NCI-H1930 (cell line): ENCODE results near the gene C16orf90.
"Not testable (repeated sequence)": the region's sequence is repeated elsewhere in the genome, so short reads cannot be mapped to it uniquely, and the experiment has no call there.

Experiments used
- DNase-seq, 2 experiments: peaks; one replicate each; lab custom pipeline; 2025; lab: John Stamatoyannopoulos, UW

The C16orf90 gene

DNA sequence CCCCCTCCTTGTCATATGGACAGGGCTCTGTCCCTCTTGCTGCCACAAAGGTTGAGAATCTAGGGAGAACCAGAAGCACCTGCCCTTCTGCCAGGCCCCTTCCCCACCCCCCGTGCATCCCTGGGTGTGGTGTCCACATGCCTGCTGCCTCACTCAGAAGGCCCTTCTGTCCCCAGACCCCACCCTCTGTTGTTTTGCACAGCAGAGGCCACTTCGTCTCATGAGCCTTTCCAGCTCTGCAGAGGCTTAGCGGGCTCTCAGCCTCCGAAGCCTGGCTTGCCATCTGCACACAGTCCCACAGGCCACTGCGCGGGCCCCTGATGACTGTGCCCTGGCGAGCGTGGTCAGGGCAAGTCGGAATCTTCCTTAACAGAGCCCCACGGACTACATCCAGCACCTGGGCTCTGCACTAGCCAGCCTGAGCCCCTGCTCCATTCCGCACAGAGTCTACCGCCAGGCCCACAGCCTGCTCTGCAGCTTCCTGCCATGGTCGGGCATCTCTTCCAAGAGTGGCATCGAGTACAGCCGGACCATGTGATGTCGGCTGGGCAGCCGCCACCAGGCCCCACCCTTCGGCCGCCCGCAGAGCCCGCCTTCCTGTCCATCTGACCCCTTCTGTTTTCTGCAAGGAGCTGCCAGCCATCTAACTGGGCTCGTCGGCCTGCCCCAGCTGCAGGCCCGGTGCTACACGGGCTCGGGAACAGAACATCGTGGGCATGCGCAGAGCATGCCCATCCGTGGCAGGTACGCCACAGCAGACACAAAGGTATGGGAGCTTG is 10.8 kb downstream of the C16orf90 start:
- no peak for DNase-seq

DNA sequence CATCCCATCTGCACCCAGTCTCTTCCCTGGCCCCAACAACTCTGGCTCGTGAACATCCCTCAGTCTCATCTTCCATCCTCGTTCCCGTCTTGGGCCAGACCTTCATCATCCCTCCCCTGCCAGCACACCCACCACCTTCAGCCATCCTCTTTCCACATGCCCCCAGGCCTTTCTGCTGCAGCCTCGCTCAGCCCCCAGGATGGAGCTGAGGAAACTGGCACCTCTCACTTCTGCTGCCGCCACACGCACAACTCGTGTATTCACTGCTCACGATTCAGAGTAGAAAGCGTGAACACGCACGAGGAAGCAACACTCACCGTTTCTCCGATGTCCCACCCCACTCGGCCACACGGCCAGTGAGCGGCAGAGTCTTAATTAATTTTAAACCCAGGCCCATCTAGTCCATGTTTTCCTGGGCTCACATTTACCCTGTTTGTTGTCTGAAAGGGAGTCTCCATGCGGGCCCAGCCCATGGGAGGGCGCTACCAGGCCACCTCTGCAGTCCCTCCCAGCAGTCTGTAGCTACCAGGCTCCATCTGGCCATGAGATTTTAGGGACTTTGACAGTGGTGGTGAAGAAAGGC is 12.5 kb downstream of the C16orf90 start:
- DNase-seq, result no peak

DNA sequence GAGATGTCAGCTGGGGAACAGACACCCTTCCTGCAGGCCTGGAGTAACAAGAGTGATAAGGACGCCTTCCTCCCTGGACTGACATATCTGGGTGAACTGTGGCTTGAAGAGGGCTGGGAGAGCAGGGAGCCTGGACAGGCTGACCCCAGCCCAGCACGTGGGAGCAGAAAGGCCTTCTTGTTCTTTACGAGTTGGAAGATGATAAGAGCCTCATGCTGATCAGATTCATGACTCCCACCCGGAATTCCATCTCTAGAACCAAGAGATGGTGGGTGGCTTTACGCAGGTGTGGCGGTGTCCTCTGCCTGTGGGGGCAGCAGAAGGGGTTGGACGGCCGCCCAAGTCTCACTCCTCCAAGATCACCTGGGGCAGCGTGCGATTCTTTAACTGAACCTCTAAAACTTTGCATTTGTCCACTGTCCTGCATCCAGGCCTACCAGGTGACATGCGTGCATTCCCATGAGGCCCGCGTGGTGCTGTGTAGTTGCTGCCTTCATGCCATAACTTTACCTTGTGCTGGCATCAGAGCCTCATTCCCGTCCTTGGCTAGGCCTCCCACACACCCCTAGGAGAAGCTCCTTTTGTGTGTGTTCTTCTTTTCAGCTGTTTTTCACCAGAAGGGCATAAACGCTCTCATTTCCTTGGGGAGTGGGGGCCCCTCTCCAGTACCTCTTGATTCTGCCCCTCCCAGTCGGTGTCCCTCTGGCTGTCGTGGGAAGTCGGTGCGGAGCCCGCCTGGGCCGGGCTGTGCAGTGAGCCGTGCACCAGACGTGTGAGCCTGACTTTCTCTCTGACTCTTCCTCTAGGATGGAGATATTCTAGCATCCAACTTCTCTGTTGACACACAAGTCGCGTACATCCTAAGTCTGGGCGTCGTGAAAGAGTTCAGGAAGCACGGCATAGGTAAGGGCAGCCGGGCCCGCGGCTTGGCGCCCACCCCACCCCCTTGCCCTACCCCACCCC is 13.3 kb downstream of the C16orf90 start:
- no peak for DNase-seq

DNA sequence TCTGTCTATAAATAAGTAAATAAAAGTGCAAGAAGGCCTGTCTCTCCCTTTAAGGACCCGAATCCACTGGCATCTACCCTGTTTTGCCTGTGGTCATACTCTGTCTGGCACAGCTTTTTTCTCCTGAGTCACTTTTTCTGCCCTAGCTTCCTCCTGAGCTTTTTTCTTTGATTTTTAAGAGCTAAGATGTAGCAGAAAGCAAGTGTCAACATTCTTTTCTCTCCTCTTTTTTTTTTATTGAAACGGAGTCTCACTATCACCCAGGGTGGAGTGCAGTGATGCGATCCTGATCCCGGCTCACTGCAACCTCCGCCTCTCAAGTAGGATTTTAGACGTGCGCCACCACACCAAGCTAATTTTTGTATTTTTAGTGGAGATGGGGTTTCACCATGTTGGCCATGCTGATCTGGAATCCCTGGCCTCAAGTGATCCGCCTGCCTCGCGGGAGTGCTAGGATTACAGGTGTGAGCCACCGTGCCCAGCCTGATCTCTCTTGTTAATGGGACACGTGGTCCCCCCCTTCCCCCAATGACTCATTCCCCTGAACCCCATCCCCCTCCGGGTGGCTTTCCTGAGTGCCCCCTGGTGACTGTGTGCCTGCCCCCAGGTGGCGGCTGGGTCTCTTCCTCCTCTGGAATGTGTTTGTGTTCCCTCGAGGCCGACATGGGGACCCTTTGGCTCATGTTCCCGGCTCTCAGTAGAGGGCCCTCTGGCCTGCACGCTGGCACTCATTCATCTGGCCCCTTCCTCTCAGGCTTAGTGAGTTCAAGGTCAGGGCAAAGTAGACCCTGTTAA is 14.2 kb downstream of the C16orf90 start:
- no peak for DNase-seq

DNA sequence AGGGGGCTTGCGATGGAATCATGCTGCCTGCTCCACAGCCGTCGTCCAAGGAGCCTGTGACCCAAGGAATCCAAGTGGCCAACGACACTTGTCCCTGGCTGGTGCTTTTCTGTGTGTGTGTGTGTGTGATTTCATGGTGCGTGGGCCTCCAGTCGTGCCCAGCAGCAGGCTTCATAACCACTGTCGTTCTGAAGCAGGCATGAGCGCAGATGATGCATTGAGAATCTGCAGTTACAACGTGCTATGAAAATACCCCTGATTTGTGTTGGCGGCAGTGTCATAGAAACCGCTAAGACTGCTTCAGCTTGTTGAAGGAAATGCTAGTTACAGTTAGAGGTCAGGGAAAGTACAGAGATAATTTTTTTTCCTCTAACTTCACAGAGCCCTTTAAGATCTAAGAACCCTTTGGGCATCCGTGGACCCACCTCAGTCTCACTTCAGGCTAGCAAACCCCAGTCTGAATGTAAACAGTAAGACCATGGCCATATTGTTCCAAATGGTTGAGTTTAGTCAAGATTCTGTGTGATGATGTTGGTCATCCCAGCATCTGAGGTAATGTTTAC is 15.6 kb downstream of the C16orf90 start:
- DNase-seq, result no peak

DNA sequence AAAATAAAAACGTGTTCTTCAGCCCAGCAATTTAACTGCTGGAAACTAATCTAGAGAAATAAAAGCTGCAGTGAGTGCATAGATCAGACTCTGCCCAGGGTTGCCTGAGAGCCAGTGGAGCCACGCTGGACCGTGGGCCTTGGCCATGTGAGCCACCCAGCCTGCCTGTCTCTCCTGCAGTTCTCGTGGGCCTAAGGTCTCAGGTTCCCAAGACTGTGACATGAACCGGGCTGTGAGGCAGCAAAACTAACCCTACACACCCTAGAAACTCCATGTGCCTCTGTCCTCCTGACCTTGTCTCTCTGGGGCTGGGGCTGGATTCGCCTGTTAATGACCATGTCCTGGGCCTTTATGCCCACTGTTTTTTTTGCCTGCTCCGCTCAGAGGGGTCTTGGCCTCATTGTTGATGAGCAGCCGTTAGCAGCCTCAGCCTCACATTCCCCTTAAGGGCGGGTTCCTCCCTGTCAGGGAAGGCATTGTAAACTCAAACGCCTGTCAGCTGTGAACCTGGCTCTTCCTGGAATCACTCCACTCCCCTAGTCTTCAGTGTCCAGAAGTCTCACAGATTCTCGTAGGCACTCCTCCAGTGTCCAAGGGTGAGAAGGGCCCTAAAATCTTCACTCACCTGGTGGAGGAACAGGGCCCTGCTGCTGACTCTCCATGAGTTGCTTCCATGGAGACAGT is 16.9 kb downstream of the C16orf90 start:
- no peak for DNase-seq

DNA sequence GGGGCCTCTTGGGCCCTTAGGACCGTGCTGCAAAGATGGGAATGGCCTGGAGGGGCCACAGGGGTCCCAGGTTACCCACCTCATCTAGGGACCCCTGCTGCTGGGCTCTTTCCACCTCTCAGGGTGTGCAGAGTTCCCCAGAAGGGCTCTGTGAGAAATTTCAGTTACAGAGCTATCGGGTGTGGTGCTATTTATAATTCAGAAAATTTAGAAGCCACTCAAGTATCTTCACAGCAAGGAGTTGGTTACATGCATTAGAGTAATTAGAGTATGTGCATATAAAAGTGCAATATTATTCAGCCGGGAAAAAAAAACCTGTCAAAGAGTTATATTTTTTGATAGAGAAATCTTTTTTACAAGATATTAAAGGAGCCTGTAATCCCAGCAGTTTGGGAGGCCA is 18.9 kb downstream of the C16orf90 start:
- no peak for DNase-seq

DNA sequence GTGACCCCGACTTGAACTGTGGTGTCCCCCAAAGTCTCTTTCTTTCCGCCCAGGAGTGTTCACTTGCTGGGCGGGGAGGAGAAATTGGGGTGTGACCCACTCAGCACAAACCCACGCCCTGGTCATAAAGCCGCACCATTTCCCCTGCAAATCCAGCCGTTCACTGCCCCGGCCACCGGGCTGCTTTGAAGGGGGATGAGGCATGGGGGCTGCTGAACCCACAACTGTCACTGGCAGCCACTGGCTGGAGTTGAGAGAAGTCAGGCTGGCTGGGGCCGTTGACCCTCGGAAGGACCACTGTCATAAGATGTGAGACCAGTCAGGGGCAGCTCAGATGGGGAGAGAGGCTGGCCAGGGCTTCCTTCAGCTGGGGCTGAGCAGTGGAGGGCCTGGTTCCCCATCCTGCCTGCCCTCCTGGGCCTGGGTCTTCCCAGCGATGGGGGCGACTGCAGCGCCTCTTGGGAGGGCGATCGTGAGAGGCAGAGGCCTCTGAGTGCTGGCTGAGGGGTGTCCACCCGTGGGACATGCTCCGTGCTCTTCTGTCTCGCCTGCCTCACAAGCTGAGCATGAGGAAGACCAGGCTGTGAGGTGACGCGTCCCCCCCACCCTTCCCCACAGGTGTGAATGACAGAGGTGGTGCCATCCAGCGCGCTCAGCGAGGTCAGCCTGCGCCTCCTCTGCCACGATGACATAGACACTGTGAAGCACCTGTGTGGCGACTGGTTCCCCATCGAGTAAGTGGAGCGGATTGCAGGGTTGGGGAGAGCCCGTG is 19.5 kb downstream of the C16orf90 start:
- no peak for DNase-seq

DNA sequence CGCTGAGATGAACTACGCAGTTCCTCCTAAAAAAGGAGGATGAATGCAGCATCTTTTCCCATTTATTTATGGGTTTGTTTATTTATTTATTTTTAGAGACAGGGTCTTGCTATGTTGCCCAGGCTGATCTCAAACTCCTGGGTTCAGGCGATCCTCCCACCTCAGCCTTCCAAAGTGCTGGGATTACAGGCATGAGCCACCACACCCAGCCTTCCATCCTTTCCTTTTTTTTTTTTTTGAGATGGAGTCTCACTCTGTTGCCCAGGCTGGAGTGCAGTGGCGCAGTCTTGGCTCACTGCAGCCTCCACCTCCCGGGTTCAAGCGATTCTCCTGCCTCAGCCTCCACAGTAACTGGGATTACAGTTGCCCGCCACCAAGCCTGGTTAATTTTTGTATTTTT is 20.4 kb downstream of the C16orf90 start:
- not testable (repeated sequence) for DNase-seq

DNA sequence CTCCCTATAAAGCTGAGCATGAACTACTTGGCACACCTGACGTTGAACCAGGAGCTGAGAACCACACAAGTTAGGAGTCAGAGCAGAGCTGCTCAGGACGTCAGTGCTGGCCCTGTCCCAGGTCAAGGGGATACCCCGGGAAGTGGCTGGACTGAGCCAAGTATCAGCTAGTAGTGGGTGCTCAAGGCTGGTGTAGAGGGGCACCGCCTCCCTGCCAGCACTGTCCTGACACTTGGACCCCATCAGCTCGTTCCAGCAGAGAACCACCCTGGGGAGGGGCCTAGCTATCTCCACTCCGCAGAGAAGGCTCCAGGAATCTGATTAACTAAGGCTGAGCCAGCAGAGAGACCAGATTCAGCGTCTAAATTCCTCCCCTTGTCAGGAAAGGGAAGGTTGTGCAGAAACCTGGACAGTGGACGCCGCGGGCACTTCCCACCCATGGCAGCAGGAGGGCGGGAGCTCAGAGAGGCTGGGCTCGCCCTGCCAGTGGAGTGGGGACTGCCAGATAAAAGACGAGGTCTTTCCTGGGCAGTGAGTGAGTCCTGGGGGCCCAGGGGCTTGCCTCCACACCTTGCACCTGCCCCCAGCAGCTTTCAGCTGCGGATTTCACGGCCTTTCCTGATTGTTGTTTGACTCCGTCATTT is 21.0 kb downstream of the C16orf90 start:
- no peak for DNase-seq

DNA sequence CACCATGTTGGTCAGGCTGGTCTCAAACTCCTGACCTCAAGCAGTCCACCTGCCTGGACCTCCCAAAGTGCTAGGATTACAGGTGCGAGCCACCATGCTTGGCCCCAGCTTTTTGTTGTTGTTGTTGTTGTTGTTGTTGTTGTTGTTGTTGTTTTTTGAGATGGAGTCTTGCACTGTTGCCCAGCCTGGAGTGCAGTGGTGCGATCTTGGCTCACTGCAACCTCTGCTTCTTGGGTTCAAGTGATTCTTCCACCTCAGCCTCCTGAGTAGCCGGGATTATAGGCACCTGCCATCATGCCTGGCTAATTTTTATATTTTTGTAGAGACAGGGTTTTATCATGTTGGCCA is 21.7 kb downstream of the C16orf90 start:
- DNase-seq, result not testable (repeated sequence)

DNA sequence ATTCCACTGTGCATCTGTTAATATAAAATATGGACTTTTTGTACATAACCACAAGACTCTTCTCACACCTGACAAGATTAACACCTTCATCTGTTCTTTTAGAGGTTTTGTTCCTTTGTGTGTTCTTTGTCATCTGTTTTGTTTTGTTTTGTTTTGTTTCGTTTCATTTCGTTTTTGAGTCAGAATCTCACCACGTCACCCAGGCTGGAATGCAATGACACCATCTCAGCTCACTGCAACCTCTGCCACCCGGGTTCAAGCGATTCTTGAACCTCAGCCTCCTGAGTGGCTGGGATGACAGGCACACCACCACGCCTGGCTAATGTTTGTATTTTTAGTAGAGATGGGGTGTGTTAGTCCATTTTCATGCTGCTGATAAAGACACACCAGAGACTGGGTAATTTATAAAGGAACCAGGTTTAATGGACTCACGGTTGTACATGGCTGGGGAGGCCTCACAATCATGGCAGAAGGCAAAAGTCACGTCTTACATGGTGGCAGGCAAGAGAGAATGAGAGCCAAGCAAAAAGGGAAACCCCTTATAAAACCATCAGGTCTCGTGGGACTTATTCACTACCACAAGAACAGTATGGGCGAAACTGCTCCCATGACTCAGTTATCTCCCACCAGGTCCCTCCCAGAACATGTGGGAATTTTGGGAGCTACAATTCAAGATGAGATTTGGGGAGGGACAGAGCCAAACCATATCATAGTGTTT is 22.3 kb downstream of the C16orf90 start:
- DNase-seq, result no peak

DNA sequence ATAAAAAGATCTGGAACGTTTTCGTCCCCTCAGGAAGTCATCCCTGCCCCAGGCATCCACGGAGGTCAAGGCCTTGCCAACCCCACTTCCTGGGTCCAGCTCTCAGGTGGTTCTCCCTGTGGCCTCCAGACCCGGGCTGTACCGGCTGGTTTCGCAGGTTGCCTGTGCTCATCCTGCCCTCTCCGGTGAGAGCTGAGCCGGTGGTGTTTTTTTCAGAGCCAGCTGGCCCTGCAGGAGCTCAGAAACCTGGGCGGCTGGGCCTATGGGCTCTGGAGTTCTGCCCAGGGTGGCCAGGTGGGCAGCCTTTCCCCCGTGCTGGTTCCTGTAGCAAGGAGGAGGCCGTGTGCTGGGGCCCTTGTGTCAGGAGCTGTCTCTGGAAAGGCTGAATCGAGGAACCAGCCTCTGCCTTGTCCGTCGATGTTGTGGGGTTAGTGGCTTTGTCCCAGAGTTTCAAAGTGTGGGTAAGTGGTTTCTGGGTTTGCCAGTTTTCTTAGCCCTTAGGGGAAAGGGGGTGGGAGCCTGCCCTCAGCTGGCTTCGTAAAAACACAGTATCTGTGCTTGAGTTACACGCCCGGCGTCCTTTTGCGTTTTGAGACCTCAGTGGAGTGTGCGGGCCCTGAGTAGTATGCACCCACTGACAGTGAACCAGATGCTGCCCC is 23.6 kb downstream of the C16orf90 start:
- DNase-seq, result no peak

DNA sequence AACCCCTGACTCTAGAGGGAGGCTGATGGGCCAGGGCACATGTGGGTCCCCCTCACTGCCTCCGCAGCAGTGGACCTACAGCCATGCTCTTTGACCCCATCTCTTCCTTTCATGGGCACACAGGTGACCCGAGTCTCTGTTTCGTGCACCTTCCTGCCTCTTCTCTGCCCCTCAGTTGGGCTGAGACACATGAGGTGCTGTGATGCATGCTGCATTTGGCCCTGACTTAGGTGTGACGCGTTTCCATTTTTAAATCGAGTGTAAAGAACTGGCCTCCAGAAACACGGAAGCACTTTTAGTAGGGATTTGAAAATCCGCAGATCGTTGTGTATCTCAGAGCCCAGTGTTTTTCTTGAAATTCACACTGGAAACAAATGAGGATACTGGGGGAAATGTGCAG is 24.6 kb downstream of the C16orf90 start:
- no peak for DNase-seq

DNA sequence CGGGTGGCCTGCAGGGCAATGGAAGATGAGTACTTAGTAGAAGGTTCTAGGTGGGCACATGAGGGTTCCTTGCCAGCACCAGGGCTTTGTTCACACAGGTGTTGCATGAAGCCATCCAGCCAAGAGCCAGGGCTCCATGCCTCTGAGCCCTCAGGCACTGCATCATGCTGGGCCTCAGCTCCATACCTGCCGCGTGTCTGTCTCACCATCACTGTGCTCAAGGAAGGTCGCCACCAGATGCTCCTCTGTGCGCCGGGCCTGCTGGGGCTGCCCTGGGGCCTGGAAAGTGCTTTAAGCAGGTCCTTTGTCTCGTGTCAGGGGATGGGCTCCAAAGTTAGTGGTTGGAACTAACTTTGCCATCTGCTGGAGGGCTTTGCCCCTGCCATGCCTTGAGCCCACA is 25.6 kb downstream of the C16orf90 start:
- DNase-seq, result no peak

DNA sequence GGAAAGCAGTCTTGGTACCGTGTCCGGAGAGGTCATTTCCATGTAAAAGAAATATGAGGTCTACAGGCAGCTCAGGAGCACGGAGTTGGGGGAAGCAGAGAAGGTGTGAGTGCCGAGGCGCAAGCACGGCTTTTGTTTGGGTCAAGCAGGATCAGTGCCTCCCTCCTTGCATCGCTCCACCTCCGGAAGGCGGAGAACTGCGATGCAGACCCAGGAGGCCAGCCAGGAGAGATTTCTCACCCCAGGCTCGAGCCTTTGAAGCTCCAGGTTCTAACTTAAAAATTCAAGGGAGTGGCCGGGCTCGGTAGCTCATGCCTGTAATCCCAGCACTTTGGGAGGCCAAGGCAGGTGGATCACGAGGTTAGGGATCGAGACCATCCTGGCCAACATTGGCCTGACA is 26.8 kb downstream of the C16orf90 start:
- DNase-seq, result no peak

DNA sequence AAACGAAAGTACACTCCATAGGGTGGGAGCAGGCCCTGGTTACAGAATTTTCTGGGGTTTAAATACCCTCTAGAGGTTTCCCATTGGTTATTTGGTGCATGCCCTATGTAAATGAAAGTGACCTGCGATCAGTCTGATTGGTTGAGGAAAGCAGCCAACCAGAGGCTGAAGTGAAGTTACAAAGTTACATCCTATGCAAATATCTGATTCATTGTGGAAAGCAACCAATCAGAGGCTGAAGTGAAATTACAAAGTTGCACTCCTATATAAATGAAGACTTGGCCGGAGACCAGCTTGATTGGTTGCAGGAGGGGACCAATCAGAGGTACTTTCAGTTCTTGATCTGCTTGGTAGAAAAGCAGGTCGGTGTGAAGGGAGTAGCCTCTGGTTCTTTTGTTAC is 27.4 kb downstream of the C16orf90 start:
- DNase-seq, result no peak

DNA sequence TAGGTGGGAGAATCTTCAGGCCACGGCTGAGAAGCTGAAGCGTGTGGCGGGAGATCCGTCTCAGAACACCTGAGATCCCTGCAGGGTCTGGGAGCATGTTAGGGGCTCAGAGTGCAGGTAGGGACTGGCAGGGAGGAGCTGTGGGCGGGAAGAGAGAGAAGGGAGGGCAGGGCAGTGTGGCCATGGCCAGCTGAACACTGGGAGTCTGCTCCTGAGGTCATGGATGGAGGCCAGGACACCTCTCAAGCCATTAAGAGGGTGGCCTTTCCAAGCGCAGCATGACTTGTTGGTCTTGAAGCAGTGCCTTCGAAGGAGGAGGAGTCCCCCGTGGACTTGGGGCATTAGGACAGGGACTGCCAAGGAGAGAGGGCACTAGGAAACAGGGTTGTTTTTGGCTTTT is 28.1 kb downstream of the C16orf90 start:
- DNase-seq, result no peak
